HepG2 (cell line): ENCODE results near the gene GP9. TPM values are rescaled to one million over a fixed set of nuclear protein-coding genes. Genes with fewer than 3 reads are reported as not detected.

Experiments used
- ATAC-seq: fragments of 200-7000 bp; cut with Tn5 transposase; 3 replicates; pipeline ENCODE4 v1.9.1; 2020; ENCODE audit warnings: mild to moderate bottlenecking, moderate library complexity
- BruUV-seq: library from RNA; stranded (reverse); fragments of 400-500 nt; replicated peaks from 2 replicates; lab custom pipeline; 2021; lab: Mats Ljungman, UMichigan
- CTCF ChIA-PET: fragments of 300-600 bp; formaldehyde crosslinking; extraction: SDS; loops from one replicate; lab custom pipeline; 2021; ENCODE audit warnings: low total read pairs, inconsistent platforms, low intra/inter-chr PET ratio; lab: Yijun Ruan, JAX
- POLR2A ChIA-PET: fragments of 350-600 bp; sonication (Branson Sonifier 250); formaldehyde crosslinking; loops from one replicate; lab custom pipeline; 2020; ENCODE audit warnings: antibody characterized with exemption, inconsistent platforms; lab: Yijun Ruan, JAX
- DNase-seq: peaks from one replicate; pipeline ENCODE4 v3.0.0-alpha.2; 2015; ENCODE audit warnings: low spot score
- FAIRE-seq: peaks from 3 replicates; lab custom pipeline; 2011; peaks lifted over from hg19 to GRCh38; lab: Jason Lieb, UNC
- H2AFZ ChIP-seq: one replicate; pipeline ENCODE4 v1.6.1; 2011; ENCODE audit warnings: low read length, inconsistent platforms
- H3K27ac ChIP-seq: fragments of 300-600 bp; 3 replicates; pipeline ENCODE4 v1.8.0; 2011; ENCODE audit warnings: mixed run types, mild to moderate bottlenecking, mixed read lengths, low read length, inconsistent platforms; ENCODE audit not compliant: insufficient read depth; ENCODE audit errors: extremely low read length
- H3K27me3 ChIP-seq, 2 experiments: fragments of 200-600 bp in 1 of 2; 2 replicates in 1 of 2; 3 replicates in 1 of 2; pipeline versions ENCODE4 v1.6.0 to v1.8.0; 2011; ENCODE audit warnings: low read length in 2 of 2, mild to moderate bottlenecking in 2 of 2, moderate library complexity in 2 of 2, inconsistent platforms in 1 of 2; ENCODE audit not compliant: insufficient read depth in 2 of 2, control insufficient read depth in 1 of 2
- H3K36me3 ChIP-seq, 2 experiments: fragments of 200-600 bp in 1 of 2; replicated peaks in 1 of 2; 2 replicates in 1 of 2; 3 replicates in 1 of 2; pipeline versions ENCODE4 v1.5.1 to v1.8.0; 2011; ENCODE audit warnings: low read length in 2 of 2, inconsistent platforms in 1 of 2; ENCODE audit not compliant: insufficient read depth in 2 of 2, control insufficient read depth in 1 of 2
- H3K4me1 ChIP-seq: 2 replicates; pipeline ENCODE4 v1.5.1; 2012; ENCODE audit warnings: low read length, inconsistent platforms; ENCODE audit not compliant: insufficient read depth
- H3K4me2 ChIP-seq: 2 replicates; pipeline ENCODE4 v1.6.0; 2011; ENCODE audit warnings: low read depth, low read length, inconsistent platforms
- H3K4me3 ChIP-seq, 3 experiments: fragments of 200-600 bp in 1 of 3; sonication (generic), shearing (Covaris generic) in 1 of 3; replicated peaks in 1 of 3; 2 replicates each; pipeline ENCODE4 v1.5.1; 2011 to 2016; ENCODE audit warnings: low read length in 3 of 3, inconsistent platforms in 2 of 3, low read depth in 2 of 3, mild to moderate bottlenecking in 2 of 3, control low read depth in 1 of 3, mixed read lengths in 1 of 3; ENCODE audit not compliant: insufficient read depth in 1 of 3
- H3K79me2 ChIP-seq: one replicate; pipeline ENCODE4 v1.6.1; 2011; ENCODE audit warnings: low read length, inconsistent platforms; ENCODE audit not compliant: insufficient read depth
- H3K9ac ChIP-seq: 2 replicates; pipeline ENCODE4 v1.6.0; 2011; ENCODE audit warnings: mild to moderate bottlenecking, low read depth, low read length, inconsistent platforms; ENCODE audit not compliant: insufficient read depth
- H3K9me3 ChIP-seq: 2 replicates; pipeline ENCODE4 v1.5.1; 2012; ENCODE audit warnings: mild to moderate bottlenecking, low read length
- H4K20me1 ChIP-seq: 2 replicates; pipeline ENCODE4 v1.6.0; 2011; ENCODE audit warnings: inconsistent platforms, mild to moderate bottlenecking, low read length, moderate library complexity; ENCODE audit not compliant: insufficient read depth
- FOXO1 ChIP-seq: sonication (generic); formaldehyde crosslinking; IDR thresholded peaks from 2 replicates; pipeline ENCODE4 v1.4.0; 2020; ENCODE audit warnings: missing genetic modification reagents
- KIAA2018 ChIP-seq: sonication (generic); formaldehyde crosslinking; IDR thresholded peaks from 2 replicates; pipeline ENCODE4 v1.5.0; 2020; ENCODE audit warnings: mild to moderate bottlenecking, missing genetic modification reagents, borderline replicate concordance
- MNT ChIP-seq: fragments of 450-650 bp; IDR thresholded peaks from 2 replicates; pipeline ENCODE4 v1.6.1; 2016
- ONECUT2 ChIP-seq: sonication (generic); formaldehyde crosslinking; IDR thresholded peaks from 2 replicates; pipeline ENCODE4 v1.4.0; 2020; ENCODE audit warnings: missing genetic modification reagents
- WGBS: methylation state at CpG from one replicate; pipeline ENCODE4 v1.1.6; 2017; ENCODE audit warnings: low lambda C conversion rate; 5-methylcytosine and 5-hydroxymethylcytosine counted together
- in situ Hi-C: cut with HindIII; loops from 2 replicates; pipeline ENCODE4 v1.10.0; 2017; ENCODE audit warnings: low pct_unique_long_range_greater_than_20kb; ENCODE audit not compliant: extremely low pct_ligation_motif_present
- intact Hi-C: fragments of 100-400 bp; cut with micrococcal nuclease; formaldehyde crosslinking; loops from one replicate; pipeline ENCODE4 v1.10.0; 2022; ENCODE audit not compliant: unreplicated experiment
- polyA plus RNA-seq, 8 experiments: library from polyadenylated mRNA; depleted of rRNA in 3 of 8; stranded (reverse) in 7 of 8; unstranded in 1 of 8; fragments of >200 nt; fragmentation: Illumina TruSeq in 4 of 8; extraction: Trizol in 4 of 8; gene quantifications; 2 replicates each; pipeline versions ENCODE4 v1.2.1 to v1.2.3, GENCODE V29; 2011 to 2016; ENCODE audit warnings: low read depth in 4 of 8, missing spikeins in 1 of 8, mixed read lengths in 1 of 8; ENCODE audit not compliant: insufficient read depth in 1 of 8
- total RNA-seq, 5 experiments: library from RNA; depleted of rRNA; stranded (reverse); fragments of >200 nt; fragmentation: Illumina TruSeq; extraction: Trizol; gene quantifications; 2 replicates each; pipeline ENCODE4 v1.2.3, GENCODE V29; 2016; ENCODE audit warnings: low read depth in 1 of 5

Gene GP9
- total and polyA plus RNA-seq, 2 of the 13 experiments (the other 11 are each of a cell fraction or from before 2014, with no cell fraction given): not detected

- TF ChIP-seq KIAA2018 (CRISPR knock-in tag): no peak
- no peak for TF ChIP-seq FOXO1 (CRISPR knock-in tag)
These were observed 2.6 kb downstream of the GP9 start (continued) for GRCh38 chr3:129063091-129063640.

- no peaks in the 10 kb centered on the region for H3K79me2 ChIP-seq
- in situ Hi-C loops (no loop called here), intact Hi-C loops (no loop called here)
- peaks cover 1 to 40% of the 10 kb centered on the region in 2 experiments; a peak in 3 of 5 replicates for H3K27me3 ChIP-seq
- DNase-seq: no peak
- H3K9me3 ChIP-seq: no peaks in the 10 kb centered on the region
- H3K4me1 ChIP-seq: 0 out of 2 replicates have a peak, but pooled peaks cover 7% of the 10 kb centered on the region
- H3K36me3 ChIP-seq: no peaks in the 10 kb centered on the region
- ATAC-seq: no peak
- no peak for FAIRE-seq
- no peak overlapping the region for H3K27ac ChIP-seq
- no peak overlapping the region for H3K4me2 ChIP-seq
- H3K4me3 ChIP-seq: no peak overlapping the region
- no peak overlapping the region for H2AFZ ChIP-seq
- POLR2A ChIA-PET: no interaction called here
- BruUV-seq: no TSS peak
- H3K9ac ChIP-seq: no peak overlapping the region
- TF ChIP-seq ONECUT2 (CRISPR knock-in tag): no peak
- TF ChIP-seq MNT: 0 out of 2 replicates have a peak, but pooled peaks have one; percentile 7
- no peaks in the 10 kb centered on the region for H4K20me1 ChIP-seq
- WGBS: 59% methylated on average over 4 of the region's 15 CpGs
- CTCF ChIA-PET: no interaction called here
These were observed 3.4 kb downstream of the GP9 start for GRCh38 chr3:129063841-129064482.
